Measurements from ENCODE around the gene RPS6KC1.

RPS6KC1 gene

GRCh38 chr1:213049232-213049631, 1.8 kb upstream of the RPS6KC1 start:
- H3K4me3 ChIP-seq (ENCODE audit: low read depth, low read length) = no peak overlapping the region
- no peak for TF ChIP-seq CTCF (IDR thresholded peaks at IDR 0.05; ENCODE audit: insufficient read depth, low read depth, low read length, missing control alignments)
- no peak for DNase-seq (ENCODE audit: low read depth)

- TF ChIP-seq CTCF (IDR thresholded peaks at IDR 0.05; ENCODE audit: insufficient read depth, low read depth, low read length, missing control alignments) = no peak
- H3K4me3 ChIP-seq (ENCODE audit: low read depth, low read length) = peak overlapping the region; percentile 95
- DNase-seq (ENCODE audit: low read depth) = no peak
Measured at GRCh38 chr1:213050745-213051126, 305 bp upstream of the RPS6KC1 start.

GRCh38 chr1:213051881-213052202, 801 bp downstream of the RPS6KC1 start:
- no peak for TF ChIP-seq CTCF (IDR thresholded peaks at IDR 0.05; ENCODE audit: insufficient read depth, low read depth, low read length, missing control alignments)
- no peak for DNase-seq (ENCODE audit: low read depth)
- peak overlapping the region; percentile 95 for H3K4me3 ChIP-seq (ENCODE audit: low read depth, low read length)

GRCh38 chr1:213053455-213053854, 2.4 kb downstream of the RPS6KC1 start:
- TF ChIP-seq CTCF (IDR thresholded peaks at IDR 0.05; ENCODE audit: insufficient read depth, low read depth, low read length, missing control alignments) = no peak
- no peak for DNase-seq (ENCODE audit: low read depth)
- no peak overlapping the region for H3K4me3 ChIP-seq (ENCODE audit: low read depth, low read length)

GRCh38 chr1:213054142-213054541, 3.1 kb downstream of the RPS6KC1 start:
- DNase-seq (ENCODE audit: low read depth) = no peak
- TF ChIP-seq CTCF (IDR thresholded peaks at IDR 0.05; ENCODE audit: insufficient read depth, low read depth, low read length, missing control alignments) = no peak
- no peak overlapping the region for H3K4me3 ChIP-seq (ENCODE audit: low read depth, low read length)

- no peak for DNase-seq (ENCODE audit: low read depth)
- TF ChIP-seq CTCF (IDR thresholded peaks at IDR 0.05; ENCODE audit: insufficient read depth, low read depth, low read length, missing control alignments) = no peak
- no peak overlapping the region for H3K4me3 ChIP-seq (ENCODE audit: low read depth, low read length)
Measured at GRCh38 chr1:213054733-213055591, 3.9 kb downstream of the RPS6KC1 start.

GRCh38 chr1:213055767-213056166, 4.7 kb downstream of the RPS6KC1 start:
- TF ChIP-seq CTCF (IDR thresholded peaks at IDR 0.05; ENCODE audit: insufficient read depth, low read depth, low read length, missing control alignments) = no peak
- no peak for DNase-seq (ENCODE audit: low read depth)

More at GRCh38 chr1:213055767-213056166, 4.7 kb downstream of the RPS6KC1 start:
- H3K4me3 ChIP-seq (ENCODE audit: low read depth, low read length) = no peak overlapping the region

All from GM12865 (cell line).